HEK293 (cell line): ENCODE measurements around the gene TGDS.

Source experiments
- CTCF ChIA-PET: fragments of 350-600 bp; formaldehyde crosslinking; extraction: SDS; loops from one replicate; lab custom pipeline; 2021; ENCODE audit warnings: antibody characterized with exemption; lab: Yijun Ruan, JAX
- POLR2A ChIA-PET: fragments of 300-600 bp; formaldehyde crosslinking; extraction: SDS; loops from one replicate; lab custom pipeline; 2020; ENCODE audit warnings: antibody characterized with exemption, inconsistent platforms; lab: Yijun Ruan, JAX
- H3K27ac ChIP-seq: fragments of 200-500 bp; sonication (Bioruptor generic); 2 replicates; pipeline ENCODE4 v1.5.1; 2014; ENCODE audit warnings: low read depth, low read length, control low read depth, inconsistent platforms; ENCODE audit errors: extremely low read depth
- H3K36me3 ChIP-seq, 2 experiments: fragments of 200-500 bp in 1 of 2; sonication (Bioruptor generic) in 1 of 2; 1 replicate in 1 of 2; 2 replicates in 1 of 2; pipeline ENCODE4 v1.5.1; 2014 to 2017; ENCODE audit warnings: inconsistent platforms in 2 of 2, low read length in 2 of 2; ENCODE audit not compliant: control insufficient read depth in 2 of 2, insufficient read depth in 1 of 2
- H3K4me1 ChIP-seq: fragments of 200-500 bp; sonication (Bioruptor generic); 2 replicates; pipeline ENCODE4 v1.5.1; 2014; ENCODE audit warnings: mild to moderate bottlenecking, low read length, inconsistent platforms; ENCODE audit not compliant: control insufficient read depth, insufficient read depth
- H3K4me3 ChIP-seq: 2 replicates; pipeline ENCODE4 v1.5.1; 2011; ENCODE audit warnings: low read depth, mild to moderate bottlenecking, control low read depth, low read length, moderate library complexity
- H3K9me3 ChIP-seq: fragments of 200-500 bp; sonication (Bioruptor generic); 2 replicates; pipeline ENCODE4 v1.5.1; 2014; ENCODE audit warnings: low read depth, low read length, inconsistent platforms; ENCODE audit not compliant: control insufficient read depth, insufficient read depth
- BCL11B ChIP-seq: fragments of 450-650 bp; formaldehyde crosslinking; IDR thresholded peaks from 2 replicates; pipeline ENCODE4 v1.5.1; 2016; ENCODE audit warnings: low read depth, missing biosample characterization, missing genetic modification characterization
- FEZF1 ChIP-seq: fragments of 450-650 bp; formaldehyde crosslinking; IDR thresholded peaks from 2 replicates; pipeline ENCODE4 v1.5.1; 2016; ENCODE audit warnings: missing biosample characterization, missing genetic modification characterization
- GLI4 ChIP-seq: fragments of 450-650 bp; formaldehyde crosslinking; IDR thresholded peaks from 2 replicates; pipeline ENCODE4 v1.5.1; 2016; ENCODE audit warnings: missing biosample characterization, missing genetic modification characterization
- OVOL3 ChIP-seq: fragments of 450-650 bp; formaldehyde crosslinking; IDR thresholded peaks from 2 replicates; pipeline ENCODE4 v1.5.1; 2016; ENCODE audit warnings: missing biosample characterization, missing genetic modification characterization
- RBAK ChIP-seq: fragments of 450-650 bp; formaldehyde crosslinking; IDR thresholded peaks from 2 replicates; pipeline ENCODE4 v1.5.1; 2016; ENCODE audit warnings: missing biosample characterization, missing genetic modification characterization
- REPIN1 ChIP-seq: fragments of 450-650 bp; formaldehyde crosslinking; IDR thresholded peaks from 2 replicates; pipeline ENCODE4 v1.5.1; 2017; ENCODE audit warnings: missing biosample characterization, missing genetic modification characterization, low read depth
- SALL2 ChIP-seq: fragments of 450-650 bp; formaldehyde crosslinking; IDR thresholded peaks from 2 replicates; pipeline ENCODE4 v1.5.0; 2017; ENCODE audit warnings: missing biosample characterization, mild to moderate bottlenecking, missing genetic modification characterization, borderline replicate concordance
- ZBTB17 ChIP-seq: fragments of 450-650 bp; formaldehyde crosslinking; IDR thresholded peaks from 2 replicates; pipeline ENCODE4 v1.5.1; 2016; ENCODE audit warnings: missing biosample characterization, missing genetic modification characterization
- ZNF133 ChIP-seq: fragments of 450-650 bp; formaldehyde crosslinking; IDR thresholded peaks from 2 replicates; pipeline ENCODE4 v1.5.1; 2016; ENCODE audit warnings: missing biosample characterization, missing genetic modification characterization
- ZNF175 ChIP-seq: fragments of 450-650 bp; formaldehyde crosslinking; IDR thresholded peaks from 2 replicates; pipeline ENCODE4 v1.5.1; 2016; ENCODE audit warnings: missing biosample characterization, missing genetic modification characterization
- ZNF2 ChIP-seq: fragments of 450-650 bp; formaldehyde crosslinking; IDR thresholded peaks from 2 replicates; pipeline ENCODE4 v1.5.1; 2016; ENCODE audit warnings: missing biosample characterization, missing genetic modification characterization
- ZNF202 ChIP-seq: fragments of 450-650 bp; formaldehyde crosslinking; IDR thresholded peaks from 2 replicates; pipeline ENCODE4 v1.5.1; 2016; ENCODE audit warnings: missing biosample characterization, missing genetic modification characterization, borderline replicate concordance
- ZNF248 ChIP-seq: fragments of 450-650 bp; formaldehyde crosslinking; IDR thresholded peaks from 2 replicates; pipeline ENCODE4 v1.5.1; 2017; ENCODE audit warnings: missing biosample characterization, missing genetic modification characterization
- ZNF324 ChIP-seq: fragments of 450-650 bp; formaldehyde crosslinking; IDR thresholded peaks from 2 replicates; pipeline ENCODE4 v1.5.1; 2016; ENCODE audit warnings: missing biosample characterization, missing genetic modification characterization
- ZNF404 ChIP-seq: fragments of 450-650 bp; formaldehyde crosslinking; IDR thresholded peaks from 2 replicates; pipeline ENCODE4 v1.5.1; 2017; ENCODE audit warnings: missing biosample characterization, missing genetic modification characterization
- ZNF416 ChIP-seq: fragments of 450-650 bp; formaldehyde crosslinking; IDR thresholded peaks from 2 replicates; pipeline ENCODE4 v1.5.1; 2016; ENCODE audit warnings: missing biosample characterization, missing genetic modification characterization
- ZNF423 ChIP-seq: fragments of 450-650 bp; formaldehyde crosslinking; IDR thresholded peaks from 2 replicates; pipeline ENCODE4 v1.5.1; 2016; ENCODE audit warnings: missing biosample characterization, missing genetic modification characterization
- ZNF501 ChIP-seq: fragments of 450-650 bp; formaldehyde crosslinking; IDR thresholded peaks from 2 replicates; pipeline ENCODE4 v1.5.1; 2016; ENCODE audit warnings: missing biosample characterization, missing genetic modification characterization
- ZNF510 ChIP-seq: fragments of 450-650 bp; formaldehyde crosslinking; IDR thresholded peaks from 2 replicates; pipeline ENCODE4 v1.5.1; 2018; ENCODE audit warnings: mild to moderate bottlenecking, missing genetic modification characterization, missing biosample characterization; ENCODE audit not compliant: insufficient replicate concordance
- ZNF529 ChIP-seq: fragments of 450-650 bp; formaldehyde crosslinking; IDR thresholded peaks from 2 replicates; pipeline ENCODE4 v1.5.1; 2017; ENCODE audit warnings: missing genetic modification characterization, missing biosample characterization; ENCODE audit not compliant: insufficient replicate concordance
- ZNF548 ChIP-seq: fragments of 450-650 bp; formaldehyde crosslinking; IDR thresholded peaks from 2 replicates; pipeline ENCODE4 v1.5.1; 2016; ENCODE audit warnings: missing biosample characterization, missing genetic modification characterization
- ZNF645 ChIP-seq: fragments of 450-650 bp; formaldehyde crosslinking; IDR thresholded peaks from 2 replicates; pipeline ENCODE4; 2016; ENCODE audit warnings: missing biosample characterization, missing genetic modification characterization
- ZNF670 ChIP-seq: fragments of 450-650 bp; formaldehyde crosslinking; IDR thresholded peaks from 2 replicates; pipeline ENCODE4 v1.5.1; 2016; ENCODE audit warnings: missing biosample characterization, missing genetic modification characterization, low read depth
- ZNF677 ChIP-seq: fragments of 450-650 bp; IDR thresholded peaks from 2 replicates; pipeline ENCODE4 v1.5.0; 2018; ENCODE audit warnings: missing biosample characterization, mild to moderate bottlenecking, missing genetic modification characterization, moderate library complexity
- ZNF692 ChIP-seq: fragments of 450-650 bp; formaldehyde crosslinking; IDR thresholded peaks from 2 replicates; pipeline ENCODE4 v1.5.1; 2016; ENCODE audit warnings: missing biosample characterization, missing genetic modification characterization
- ZNF707 ChIP-seq: fragments of 450-650 bp; formaldehyde crosslinking; IDR thresholded peaks from 2 replicates; pipeline ENCODE4 v1.5.1; 2016; ENCODE audit warnings: missing biosample characterization, missing genetic modification characterization
- ZNF843 ChIP-seq: fragments of 450-650 bp; formaldehyde crosslinking; IDR thresholded peaks from 2 replicates; pipeline ENCODE4 v1.5.1; 2016; ENCODE audit warnings: missing biosample characterization, missing genetic modification characterization
- ZSCAN23 ChIP-seq: fragments of 450-650 bp; formaldehyde crosslinking; IDR thresholded peaks from 2 replicates; pipeline ENCODE4 v1.5.1; 2016; ENCODE audit warnings: missing biosample characterization, missing genetic modification characterization

Gene TGDS

GRCh38 chr13:94607939-94608338 lies 12.0 kb upstream of the TGDS start:
- TF ChIP-seq ZNF248 (tag by site-specific recombination) (no peak), ZNF404 (tag by site-specific recombination) (no peak), GLI4 (tag by site-specific recombination) (no peak), ZNF2 (tag by site-specific recombination) (no peak), SALL2 (tag by site-specific recombination) (no peak), ZNF423 (tag by site-specific recombination) (no peak), ZNF510 (tag by site-specific recombination) (no peak), ZNF707 (tag by site-specific recombination) (no peak), REPIN1 (tag by site-specific recombination) (no peak)
- H3K36me3 ChIP-seq, result peaks cover 0 to 72% of the 10 kb centered on the region in 2 experiments; a peak in 1 of 3 replicates
- H3K27ac ChIP-seq, result no peak overlapping the region
- H3K9me3 ChIP-seq, result no peaks in the 10 kb centered on the region
- ChIA-PET CTCF (interaction anchor here (1.3 to 1.5 kb wide), 2 partner anchors 9 to 172 kb away, joined by 5 to 8 read pairs; no protein-coding TSS in a partner anchor), POLR2A (no interaction called here)
- H3K4me1 ChIP-seq, result no peaks in the 10 kb centered on the region
- H3K4me3 ChIP-seq, result no peak overlapping the region

GRCh38 chr13:94607056-94607455 lies 11.1 kb upstream of the TGDS start:
- no peaks in the 10 kb centered on the region for H3K9me3 ChIP-seq
- CTCF ChIA-PET, result no interaction called here
- no peak for TF ChIP-seq ZNF692 (tag by site-specific recombination)
- TF ChIP-seq FEZF1 (tag by site-specific recombination), result no peak
- POLR2A ChIA-PET, result no interaction called here
- no peak overlapping the region for H3K27ac ChIP-seq
- H3K4me1 ChIP-seq, result no peaks in the 10 kb centered on the region
- no peak overlapping the region for H3K4me3 ChIP-seq
- H3K36me3 ChIP-seq, result peaks cover 0 to 66% of the 10 kb centered on the region in 2 experiments; a peak in 1 of 3 replicates

- H3K27ac ChIP-seq, result no peak overlapping the region
- peak overlapping the region; percentile 77 for H3K4me3 ChIP-seq
- POLR2A ChIA-PET, result interaction anchor here (0.7 to 1.8 kb wide), 5 partner anchors 11 to 1125 kb away, joined by 4 to 11 read pairs (median 6); no protein-coding TSS in a partner anchor
- H3K4me1 ChIP-seq, result no peaks in the 10 kb centered on the region
- no peaks in the 10 kb centered on the region for H3K9me3 ChIP-seq
- peaks cover 0 to 25% of the 10 kb centered on the region in 2 experiments; a peak in 1 of 3 replicates for H3K36me3 ChIP-seq
- TF ChIP-seq ZNF529 (no peak), ZNF548 (tag by site-specific recombination) (no peak), ZNF202 (tag by site-specific recombination) (no peak), ZNF175 (tag by site-specific recombination) (no peak), BCL11B (tag by site-specific recombination) (no peak), ZNF2 (tag by site-specific recombination) (no peak), ZNF248 (tag by site-specific recombination) (no peak), ZNF843 (tag by site-specific recombination) (no peak), RBAK (tag by site-specific recombination) (no peak), ZNF133 (tag by site-specific recombination) (no peak), ZNF416 (tag by site-specific recombination) (no peak), ZNF670 (tag by site-specific recombination) (no peak), ZNF677 (no peak), FEZF1 (tag by site-specific recombination) (no peak), ZNF501 (tag by site-specific recombination) (no peak), ZSCAN23 (tag by site-specific recombination) (no peak), ZNF645 (no peak), ZNF324 (tag by site-specific recombination) (no peak), ZBTB17 (tag by site-specific recombination) (no peak), OVOL3 (tag by site-specific recombination) (no peak)
- CTCF ChIA-PET, result interaction anchor here (1.1 to 1.4 kb wide), 2 partner anchors 15 to 166 kb away, joined by 3 to 4 read pairs; no protein-coding TSS in a partner anchor
Observed at GRCh38 chr13:94602467-94602866, 6.5 kb upstream of the TGDS start.
